CD4-positive, alpha-beta T cell treated with Interleukin-15 for 1 hour (primary cell): ENCODE data around the gene TRIB2.

Source experiments
- DNase-seq: peaks from one replicate; pipeline ENCODE4 v3.0.0-alpha.2; 2020

TRIB2 gene

GRCh38 chr2:12721566-12722446 is 5.1 kb downstream of the TRIB2 start:
- DNase-seq: no peak

GRCh38 chr2:12722447-12723316 is 5.9 kb downstream of the TRIB2 start:
- no peak for DNase-seq

GRCh38 chr2:12723736-12724463 is 7.2 kb downstream of the TRIB2 start:
- DNase-seq: no peak

GRCh38 chr2:12725233-12726187 is 8.8 kb downstream of the TRIB2 start:
- no peak for DNase-seq

- DNase-seq: no peak
Measured at GRCh38 chr2:12726271-12726670, 9.5 kb downstream of the TRIB2 start.

GRCh38 chr2:12727065-12727464 is 10.3 kb downstream of the TRIB2 start:
- no peak for DNase-seq

GRCh38 chr2:12727641-12728040 is 10.9 kb downstream of the TRIB2 start:
- no peak for DNase-seq

- peak; percentile 62 for DNase-seq
Measured at GRCh38 chr2:12728221-12728777, 11.6 kb downstream of the TRIB2 start.

- no peak for DNase-seq
Measured at GRCh38 chr2:12730265-12730664, 13.5 kb downstream of the TRIB2 start.

- no peak for DNase-seq
Measured at GRCh38 chr2:12731701-12732280, 15.1 kb downstream of the TRIB2 start.

GRCh38 chr2:12732651-12733050 is 15.9 kb downstream of the TRIB2 start:
- DNase-seq: no peak

- DNase-seq: no peak
Measured at GRCh38 chr2:12733846-12734245, 17.1 kb downstream of the TRIB2 start.

- DNase-seq: no peak
Measured at GRCh38 chr2:12734914-12735654, 18.3 kb downstream of the TRIB2 start.

- DNase-seq: no peak
Measured at GRCh38 chr2:12737297-12737696, 20.6 kb downstream of the TRIB2 start.

GRCh38 chr2:12737738-12738485 is 21.2 kb downstream of the TRIB2 start:
- DNase-seq: no peak

- DNase-seq: no peak
Measured at GRCh38 chr2:12739721-12740254, 23.1 kb downstream of the TRIB2 start.

GRCh38 chr2:12741380-12741779 is 24.6 kb downstream of the TRIB2 start:
- DNase-seq: no peak

- DNase-seq: no peak
Measured at GRCh38 chr2:12742891-12743290, 26.2 kb downstream of the TRIB2 start.

GRCh38 chr2:12750166-12750905 is 33.6 kb downstream of the TRIB2 start:
- DNase-seq: no peak
